SK-N-SH (cell line): ENCODE measurements around the gene LSM7.

Experiments
- CTCF ChIP-seq: fragments of 200-600 bp; sonication (generic); IDR thresholded peaks from 2 replicates; pipeline ENCODE4 v1.6.1; 2017; ENCODE audit warnings: antibody characterized with exemption, mild to moderate bottlenecking, moderate library complexity
- ELF1 ChIP-seq: IDR thresholded peaks from 2 replicates; pipeline ENCODE4 v1.4.0; 2012
- RFX5 ChIP-seq: IDR thresholded peaks from 2 replicates; pipeline ENCODE4 v1.6.1; 2012; ENCODE audit warnings: mild to moderate bottlenecking, improper control_type of control experiment, low read length

GRCh38 chr19:2296141-2296540 is 32.2 kb downstream of the LSM7 start:
- TF ChIP-seq RFX5 (no peak), ELF1 (no peak), CTCF (no peak)
